Peyer's patch (tissue), 4 donors: ENCODE data around the gene KCTD2. TPM values are rescaled to one million over a fixed set of nuclear protein-coding genes. Genes with fewer than 3 reads are reported as not detected.

Source experiments
- DNase-seq, 3 donors: peaks; one replicate each; pipeline ENCODE4 v3.0.0-alpha.2; 2017 to 2019
- H3K27ac ChIP-seq, 4 donors: fragments of 200-600 bp; sonication (generic); one replicate each; pipeline ENCODE4 v1.5.1; 2016 to 2019
- H3K27me3 ChIP-seq, 2 donors: fragments of 200-600 bp; sonication (generic); one replicate each; pipeline ENCODE4 v1.5.1; 2019
- H3K36me3 ChIP-seq, 3 donors: fragments of 200-600 bp; sonication (generic); one replicate each; pipeline ENCODE4 v1.5.1; 2016 to 2019
- H3K4me1 ChIP-seq, 4 donors: fragments of 200-600 bp; sonication (generic); one replicate each; pipeline ENCODE4 v1.5.1; 2016 to 2019
- H3K4me3 ChIP-seq, 4 donors: fragments of 200-600 bp; sonication (generic); 1 replicate in 3 of 4; 2 replicates in 1 of 4; pipeline ENCODE4 v1.5.1; 2016 to 2019; ENCODE audit warnings: mild to moderate bottlenecking in 1 of 4
- H3K9me3 ChIP-seq, 4 donors: fragments of 200-600 bp; sonication (generic); one replicate each; pipeline ENCODE4 v1.5.1; 2016 to 2019; ENCODE audit warnings: mild to moderate bottlenecking in 1 of 4
- POLR2A ChIP-seq, 2 donors: fragments of 450-650 bp; IDR thresholded peaks; one replicate each; pipeline ENCODE4 v1.5.1; 2017; ENCODE audit warnings: antibody characterized with exemption in 2 of 2, mild to moderate bottlenecking in 2 of 2, moderate library complexity in 2 of 2
- total RNA-seq, 4 donors: library from RNA; depleted of rRNA; stranded (reverse); fragments of >200 nt; gene quantifications; one replicate each; pipeline ENCODE4 v1.1.0, GENCODE V29; 2016
- TF ChIP-seq, protein P1 (sequence below), 6 experiments: fragments of 450-650 bp in 4 of 6; fragments of 200-600 bp in 2 of 6; sonication (generic) in 1 of 6; IDR thresholded peaks; one replicate each; pipeline ENCODE4 v1.5.1; 2017 to 2019; ENCODE audit warnings: antibody characterized with exemption in 6 of 6, mild to moderate bottlenecking in 3 of 6, moderate library complexity in 1 of 6

KCTD2 gene
- total RNA-seq, 4 donors from 2014 or later, result 14.9 to 23.5 (median 20.4) TPM

DNA sequence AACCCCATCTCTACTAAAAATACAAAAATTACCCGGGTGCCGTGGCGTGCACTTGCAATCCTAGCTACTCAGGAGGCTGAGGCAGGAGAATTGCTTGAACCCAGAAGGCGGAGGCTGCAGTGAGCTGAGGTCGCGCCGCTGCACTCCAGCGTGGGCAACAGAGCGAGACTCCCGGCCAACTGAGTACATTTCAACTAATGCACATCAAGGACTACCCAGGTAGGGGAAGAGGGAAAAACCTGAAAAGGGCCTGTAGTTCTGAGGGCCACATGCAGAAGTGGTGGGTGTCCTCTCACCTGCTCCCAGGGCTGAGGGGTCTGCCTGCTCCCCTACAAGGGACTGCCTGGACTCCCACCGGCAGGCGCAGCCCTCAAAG lies 40.1 kb downstream of the KCTD2 start:
- peak overlapping the region; percentile 80 to 100 (median 89) for H3K27ac ChIP-seq
- no peaks in the 10 kb centered on the region for H3K27me3 ChIP-seq
- H3K9me3 ChIP-seq, result no peaks in the 10 kb centered on the region
- H3K4me3 ChIP-seq, result peak overlapping the region; percentile 52 to 88 (median 71)
- DNase-seq, result no peak
- TF ChIP-seq, protein P1, sequence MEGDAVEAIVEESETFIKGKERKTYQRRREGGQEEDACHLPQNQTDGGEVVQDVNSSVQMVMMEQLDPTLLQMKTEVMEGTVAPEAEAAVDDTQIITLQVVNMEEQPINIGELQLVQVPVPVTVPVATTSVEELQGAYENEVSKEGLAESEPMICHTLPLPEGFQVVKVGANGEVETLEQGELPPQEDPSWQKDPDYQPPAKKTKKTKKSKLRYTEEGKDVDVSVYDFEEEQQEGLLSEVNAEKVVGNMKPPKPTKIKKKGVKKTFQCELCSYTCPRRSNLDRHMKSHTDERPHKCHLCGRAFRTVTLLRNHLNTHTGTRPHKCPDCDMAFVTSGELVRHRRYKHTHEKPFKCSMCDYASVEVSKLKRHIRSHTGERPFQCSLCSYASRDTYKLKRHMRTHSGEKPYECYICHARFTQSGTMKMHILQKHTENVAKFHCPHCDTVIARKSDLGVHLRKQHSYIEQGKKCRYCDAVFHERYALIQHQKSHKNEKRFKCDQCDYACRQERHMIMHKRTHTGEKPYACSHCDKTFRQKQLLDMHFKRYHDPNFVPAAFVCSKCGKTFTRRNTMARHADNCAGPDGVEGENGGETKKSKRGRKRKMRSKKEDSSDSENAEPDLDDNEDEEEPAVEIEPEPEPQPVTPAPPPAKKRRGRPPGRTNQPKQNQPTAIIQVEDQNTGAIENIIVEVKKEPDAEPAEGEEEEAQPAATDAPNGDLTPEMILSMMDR (IDR thresholded peaks at IDR 0.05), result no peak
- no peak for TF ChIP-seq POLR2A (IDR thresholded peaks at IDR 0.05)
- peaks cover 0 to 54% (median 10%) of the 10 kb centered on the region in 4 donors for H3K4me1 ChIP-seq
- no peaks in the 10 kb centered on the region for H3K36me3 ChIP-seq

DNA sequence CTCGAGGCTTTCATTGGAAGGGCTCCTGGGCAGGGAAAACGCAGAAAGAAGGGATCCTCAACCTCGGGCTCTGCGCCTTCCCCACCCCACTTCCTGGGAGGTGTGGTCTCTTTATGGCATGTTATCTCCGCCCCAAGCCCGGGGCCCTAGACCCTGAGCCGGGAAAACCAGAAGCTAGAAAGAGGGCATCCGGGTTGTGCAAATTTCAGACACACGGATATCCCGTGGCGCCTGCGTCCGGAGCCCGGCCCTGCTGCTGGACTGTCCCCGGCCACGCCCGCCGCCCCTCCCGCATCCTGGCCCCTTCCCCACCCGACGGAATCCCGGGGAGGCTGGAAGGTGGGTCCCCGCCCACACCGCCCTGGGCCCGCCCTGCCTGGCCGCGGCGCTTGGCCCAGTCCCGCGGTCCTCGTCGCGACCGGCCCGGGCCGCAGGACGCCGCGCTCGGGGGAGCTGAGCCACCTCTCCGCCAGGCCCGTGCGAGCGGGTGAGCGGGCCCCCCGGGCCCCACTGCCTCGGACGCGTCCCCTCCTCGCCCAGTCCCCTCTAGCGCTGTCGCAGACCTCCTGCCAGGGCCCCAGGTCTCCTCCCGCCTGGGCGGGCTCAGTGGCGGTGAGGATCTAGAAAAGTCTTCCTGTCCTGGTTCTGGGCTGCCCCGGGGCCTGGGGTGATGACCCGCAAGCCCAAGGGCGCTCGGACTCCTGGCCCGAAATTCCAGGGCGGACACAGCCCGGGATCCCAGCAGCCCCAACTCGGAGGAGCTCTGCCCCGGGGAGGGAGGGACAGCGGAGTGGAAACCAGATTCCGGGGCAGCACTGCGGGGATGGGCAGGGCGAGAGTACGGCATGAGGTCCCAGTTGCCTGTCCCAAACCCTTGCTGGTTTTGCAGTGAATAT lies 40.8 kb downstream of the KCTD2 start, which contains the start of gene SLC16A5:
Gene SLC16A5, plus strand, starts transcription at position 397 of the 896 bp plus-strand sequence. CDS start 5,683 bp downstream, outside the sequence.
- TF ChIP-seq, protein P1 (IDR thresholded peaks at IDR 0.05), result no peak
- peak; percentile 82 to 83 for TF ChIP-seq POLR2A (IDR thresholded peaks at IDR 0.05)
- DNase-seq, result peak; percentile 70 to 94 (median 93)
- H3K27me3 ChIP-seq, result no peaks in the 10 kb centered on the region
- peak within 1 kb of the TSS; percentile 80 to 100 (median 89) for H3K27ac ChIP-seq
- peak within 1 kb of the TSS; percentile 52 to 88 (median 71) for H3K4me3 ChIP-seq
- H3K9me3 ChIP-seq, result no peaks in the 10 kb centered on the region
- peaks cover 0 to 61% (median 10%) of the 10 kb centered on the region in 4 donors for H3K4me1 ChIP-seq
- no peaks in the 10 kb centered on the region for H3K36me3 ChIP-seq

DNA sequence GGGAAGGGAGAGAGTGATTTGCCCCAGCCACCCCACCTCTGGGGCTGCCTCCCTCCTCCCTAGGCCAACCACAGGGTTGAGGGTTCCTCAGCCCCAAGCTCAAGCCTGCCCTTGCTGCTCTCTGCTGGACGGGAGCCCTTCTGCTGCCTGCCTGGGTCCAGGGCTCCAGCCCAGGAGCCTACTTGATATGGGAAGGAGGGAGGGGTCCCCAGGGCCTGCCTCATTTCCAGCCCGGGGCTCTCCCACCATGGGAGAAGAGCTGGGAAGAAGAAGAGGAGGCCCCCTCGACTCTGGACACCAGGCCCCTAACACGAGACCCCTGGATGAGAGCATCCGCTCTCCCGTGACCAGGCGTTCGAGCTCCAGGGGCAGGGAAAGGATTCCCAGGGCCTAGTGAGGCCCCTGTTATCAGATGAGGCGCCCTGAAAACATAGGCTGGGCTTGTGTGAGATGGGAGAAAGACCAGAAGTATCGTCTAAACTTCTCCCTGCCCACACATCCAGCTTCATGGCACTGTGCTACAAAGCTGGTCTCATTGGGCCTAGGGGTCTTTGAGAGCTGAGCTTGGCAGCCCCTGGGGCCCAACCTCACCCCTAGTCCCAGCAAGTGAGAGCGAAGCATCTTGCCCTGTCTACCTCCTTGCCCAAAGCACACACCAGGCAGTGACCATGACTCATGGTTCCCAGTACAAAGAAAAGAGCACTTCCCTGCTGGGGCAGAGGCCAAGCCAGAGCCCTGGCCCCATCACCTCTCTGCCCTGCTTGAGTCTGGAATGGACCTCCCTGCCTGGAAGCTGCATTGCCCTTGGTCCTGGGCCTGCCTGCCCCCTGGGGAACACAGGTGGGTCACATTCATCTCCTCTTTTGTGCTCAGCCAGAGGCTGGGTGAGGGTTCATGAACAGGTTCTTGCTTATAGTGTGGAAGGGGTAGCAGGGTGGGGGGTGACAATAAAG lies 41.7 kb downstream of the KCTD2 start:
- TF ChIP-seq, protein P1 (IDR thresholded peaks at IDR 0.05), result no peak
- TF ChIP-seq POLR2A (IDR thresholded peaks at IDR 0.05), result peak; percentile 53 to 78
- Histone ChIP-seq H3K27me3 (no peaks in the 10 kb centered on the region), H3K4me3 (peak overlapping the region; percentile 52 to 88 (median 71)), H3K9me3 (no peaks in the 10 kb centered on the region), H3K4me1 (peaks cover 0 to 70% (median 10%) of the 10 kb centered on the region in 4 donors), H3K36me3 (no peaks in the 10 kb centered on the region), H3K27ac (peak overlapping the region; percentile 80 to 100 (median 89))
- DNase-seq, result peak in 2 of 3 donors; percentile 67 to 79

DNA sequence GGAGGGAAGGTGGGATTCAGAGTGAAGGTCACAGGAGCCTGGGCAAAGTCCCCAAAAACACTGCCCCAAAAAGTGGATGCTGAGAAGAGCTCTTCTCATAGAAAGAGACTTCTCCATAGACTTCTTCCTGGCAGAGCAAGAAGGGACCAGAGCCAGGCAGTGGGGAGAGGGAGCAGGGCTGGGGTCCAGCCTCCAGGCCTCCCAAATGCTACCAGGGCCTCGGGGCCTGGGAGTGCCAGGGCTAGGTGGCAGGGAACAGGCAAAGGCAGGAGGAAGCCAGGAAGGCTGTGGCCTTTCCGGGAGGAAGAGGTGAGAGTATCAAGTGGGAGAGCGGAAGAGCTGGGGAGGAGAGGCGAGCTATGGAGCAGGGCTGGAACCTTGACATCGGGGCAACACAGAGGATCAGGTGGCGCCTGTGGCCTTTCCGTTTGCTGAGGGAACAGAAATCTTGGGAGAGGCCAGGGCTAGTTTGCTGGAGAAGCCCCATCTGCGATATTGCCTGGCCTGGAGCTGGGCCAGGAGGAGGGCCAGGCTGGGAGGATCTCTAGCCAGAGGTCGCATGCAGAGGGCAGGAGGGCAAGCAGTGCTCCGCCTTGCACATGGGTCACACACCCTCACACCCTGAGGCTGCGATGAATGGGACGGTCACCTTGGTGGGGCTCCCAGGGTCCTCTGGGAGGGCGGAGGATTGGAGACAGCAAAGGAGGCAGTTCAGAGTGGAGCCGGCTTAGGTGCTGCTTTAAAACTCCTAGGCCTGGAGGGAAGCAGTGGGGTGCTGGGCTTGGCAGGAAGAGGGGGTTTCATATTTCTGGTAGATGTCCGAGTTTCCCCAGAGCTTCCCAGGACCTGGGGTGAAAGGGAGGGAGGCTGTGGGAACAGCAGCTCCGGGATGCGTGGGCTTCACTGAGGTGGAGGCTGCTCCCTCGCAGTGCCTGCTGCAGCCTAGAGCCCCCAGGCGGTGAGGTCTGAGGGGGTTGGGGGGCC lies 44.1 kb downstream of the KCTD2 start:
- Histone ChIP-seq H3K9me3 (no peaks in the 10 kb centered on the region), H3K36me3 (no peaks in the 10 kb centered on the region), H3K27ac (peak overlapping the region; percentile 17 to 100 (median 89)), H3K4me1 (peaks cover 0 to 74% (median 10%) of the 10 kb centered on the region in 4 donors), H3K4me3 (peak overlapping the region in 2 of 4 donors; percentile 30 to 33), H3K27me3 (no peaks in the 10 kb centered on the region)
- TF ChIP-seq, protein P1 (IDR thresholded peaks at IDR 0.05), result no peak
- TF ChIP-seq POLR2A (IDR thresholded peaks at IDR 0.05), result peak; percentile 46 to 65
- peak in 2 of 3 donors; percentile 83 to 89 for DNase-seq
